Stimulated activated effector memory CD8-positive, alpha-beta T cell treated with anti-CD3 and anti-CD28 coated beads, Interleukin-12 subunit alpha, Interleukin-12 subunit beta, amount 100 ng/mL, for 72 hours (primary cell): ENCODE measurements around the gene MID1.
A peak's percentile ranks its signal among the peaks of the same experiment; 100 is the strongest.

ENCODE experiments used
- ATAC-seq: fragments of 150-1000 bp; cut with Tn5 transposase; 2 replicates; pipeline ENCODE4 v1.10.0; 2021
- DNase-seq, 2 donors: peaks; one replicate each; pipeline ENCODE4 v3.0.0; 2021 to 2022; ENCODE audit warnings: low spot score in 2 of 2
- H3K27ac Mint-ChIP-seq: one replicate; pipeline ENCODE4 v1.8.0; 2022; ENCODE audit warnings: mild to moderate bottlenecking, mixed read lengths
- H3K36me3 Mint-ChIP-seq: one replicate; pipeline ENCODE4 v1.8.0; 2022; ENCODE audit warnings: mild to moderate bottlenecking, mixed read lengths
- H3K4me1 Mint-ChIP-seq: one replicate; pipeline ENCODE4 v1.8.0; 2022; ENCODE audit warnings: mixed read lengths
- H3K4me3 Mint-ChIP-seq: one replicate; pipeline ENCODE4 v1.8.0; 2022; ENCODE audit warnings: mild to moderate bottlenecking, mixed read lengths
- H3K9me3 Mint-ChIP-seq: one replicate; pipeline ENCODE4 v1.8.0; 2022; ENCODE audit warnings: mixed read lengths

The MID1 gene

GRCh38 chrX:10630320-10630719 lies 9.9 kb upstream of the MID1 start:
- no peak for ATAC-seq
- H3K4me3 Mint-ChIP-seq = no peak overlapping the region
- no peak overlapping the region for H3K27ac Mint-ChIP-seq
- no peak for DNase-seq
- H3K36me3 Mint-ChIP-seq = no peaks in the 10 kb centered on the region
- H3K9me3 Mint-ChIP-seq = no peaks in the 10 kb centered on the region
- no peaks in the 10 kb centered on the region for H3K4me1 Mint-ChIP-seq

DNA sequence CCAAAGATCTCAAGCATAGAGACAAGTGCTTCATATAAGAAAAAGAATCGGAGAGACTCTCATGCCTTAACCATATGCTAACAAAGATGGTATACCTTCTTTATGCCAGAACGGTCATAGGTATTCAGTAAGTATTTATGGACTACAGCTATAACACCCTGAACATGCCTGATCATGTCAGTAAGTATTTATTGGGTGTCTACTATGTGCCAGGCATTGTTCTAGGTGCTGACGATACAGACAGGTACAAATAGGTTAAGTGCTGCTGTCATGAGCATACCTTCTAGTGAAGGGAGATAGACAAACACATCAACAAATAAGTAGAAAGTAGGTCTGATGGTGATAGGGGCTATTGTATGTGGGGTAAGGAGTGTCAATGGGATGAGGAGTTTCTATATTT lies 9.5 kb upstream of the MID1 start:
- Mint-ChIP-seq H3K4me3 (no peak overlapping the region), H3K36me3 (no peaks in the 10 kb centered on the region), H3K27ac (no peak overlapping the region), H3K9me3 (no peaks in the 10 kb centered on the region), H3K4me1 (no peaks in the 10 kb centered on the region)
- ATAC-seq = no peak
- DNase-seq = no peak

DNA sequence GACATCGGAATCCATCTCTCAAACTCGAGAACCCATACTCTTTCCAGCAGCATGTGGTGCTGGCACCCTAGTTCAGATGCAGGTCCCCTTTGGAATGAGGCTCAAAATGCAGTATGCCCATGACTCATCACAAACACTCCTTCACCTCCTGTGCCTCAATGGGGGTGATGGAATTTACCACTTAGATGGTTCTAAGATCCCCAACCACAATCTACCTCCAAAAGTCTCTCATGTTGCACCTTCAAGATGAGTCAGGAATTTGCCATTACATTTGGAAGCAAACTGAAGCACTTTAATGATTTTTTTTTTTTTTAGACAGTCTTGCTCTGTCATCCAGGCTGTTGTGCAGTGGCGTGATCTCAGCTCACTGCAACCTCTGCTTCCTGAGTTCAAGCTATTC lies 8.5 kb upstream of the MID1 start:
- no peaks in the 10 kb centered on the region for H3K4me1 Mint-ChIP-seq
- no peak for ATAC-seq
- no peaks in the 10 kb centered on the region for H3K9me3 Mint-ChIP-seq
- DNase-seq = no peak
- H3K27ac Mint-ChIP-seq = no peak overlapping the region
- H3K4me3 Mint-ChIP-seq = no peak overlapping the region
- H3K36me3 Mint-ChIP-seq = no peaks in the 10 kb centered on the region

DNA sequence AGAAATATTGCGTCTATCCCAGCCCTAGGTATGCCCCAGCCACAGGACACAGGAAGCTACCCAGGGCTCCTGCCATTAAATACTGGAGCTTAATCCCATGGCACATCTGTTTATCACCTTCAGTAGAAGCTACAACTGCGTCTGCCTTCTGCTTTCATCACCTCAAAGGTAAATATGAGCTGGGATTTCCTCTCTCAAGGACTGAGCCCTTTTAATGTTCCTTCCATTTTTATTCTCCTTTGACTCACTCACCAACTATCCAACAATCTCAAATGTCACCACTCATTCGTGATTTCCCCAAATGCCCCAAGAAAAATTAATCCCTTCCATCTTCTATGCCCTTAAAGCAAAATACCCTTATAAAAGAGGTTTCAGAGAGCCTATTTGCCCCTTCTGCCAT lies 1.8 kb upstream of the MID1 start:
- Mint-ChIP-seq H3K36me3 (no peaks in the 10 kb centered on the region), H3K4me1 (no peaks in the 10 kb centered on the region), H3K9me3 (no peaks in the 10 kb centered on the region), H3K4me3 (no peak overlapping the region), H3K27ac (no peak overlapping the region)
- DNase-seq (no peak), ATAC-seq (no peak)

- ATAC-seq (no peak), DNase-seq (no peak)
- no peaks in the 10 kb centered on the region for H3K36me3 Mint-ChIP-seq
- no peaks in the 10 kb centered on the region for H3K4me1 Mint-ChIP-seq
- H3K4me3 Mint-ChIP-seq = peak overlapping the region; percentile 51
- H3K27ac Mint-ChIP-seq = no peak overlapping the region
- H3K9me3 Mint-ChIP-seq = no peaks in the 10 kb centered on the region
These were observed 849 bp downstream of the MID1 start for GRCh38 chrX:10619425-10620046.

- Mint-ChIP-seq H3K36me3 (no peaks in the 10 kb centered on the region), H3K9me3 (no peaks in the 10 kb centered on the region), H3K4me3 (no peak overlapping the region), H3K27ac (no peak overlapping the region), H3K4me1 (no peaks in the 10 kb centered on the region)
- DNase-seq = no peak
- ATAC-seq = no peak
These were observed 1.4 kb downstream of the MID1 start for GRCh38 chrX:10618961-10619360.

GRCh38 chrX:10617999-10618351 lies 2.4 kb downstream of the MID1 start:
- no peak overlapping the region for H3K4me3 Mint-ChIP-seq
- no peak overlapping the region for H3K27ac Mint-ChIP-seq
- H3K4me1 Mint-ChIP-seq = no peaks in the 10 kb centered on the region
- no peak for DNase-seq
- H3K36me3 Mint-ChIP-seq = no peaks in the 10 kb centered on the region
- no peaks in the 10 kb centered on the region for H3K9me3 Mint-ChIP-seq
- ATAC-seq = no peak

DNA sequence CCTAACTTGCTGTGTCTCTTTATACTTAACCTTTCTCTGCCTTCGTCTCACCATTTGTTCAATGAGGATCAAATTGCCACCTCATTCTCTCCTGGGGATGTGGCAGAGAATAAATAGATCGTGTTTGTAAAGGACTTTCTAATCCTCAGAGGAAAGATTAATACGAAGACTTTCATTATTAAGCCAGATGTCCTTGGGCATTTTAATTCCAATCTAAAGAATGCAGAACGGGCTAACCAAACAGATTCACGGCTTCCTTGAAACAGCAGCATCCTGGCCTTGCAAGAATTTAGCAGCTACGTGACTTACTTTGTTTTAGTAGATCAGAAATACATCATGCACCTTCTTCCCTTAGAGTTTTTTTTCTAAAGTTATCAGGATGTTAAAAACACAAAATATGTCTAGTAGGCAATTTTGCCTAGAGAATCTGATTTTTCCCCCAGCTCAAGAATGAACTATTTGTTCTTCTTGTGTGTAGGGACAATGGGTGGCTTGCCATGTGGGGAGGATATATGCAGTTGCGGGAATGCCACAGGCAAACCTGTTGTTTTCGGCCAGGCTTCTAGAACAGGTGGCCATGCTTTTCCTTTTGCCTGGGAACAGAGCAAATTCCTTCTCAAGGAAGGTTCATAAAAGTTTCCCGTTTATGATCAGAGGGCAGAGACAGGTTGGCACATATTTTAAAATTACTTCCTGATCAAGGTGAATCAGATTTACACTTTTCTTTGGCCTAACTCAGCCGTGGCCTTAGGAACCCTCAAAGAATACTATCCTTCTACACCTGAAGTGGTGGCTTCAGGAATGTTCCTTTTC lies 3.0 kb downstream of the MID1 start:
- ATAC-seq = no peak
- Mint-ChIP-seq H3K27ac (no peak overlapping the region), H3K36me3 (no peaks in the 10 kb centered on the region), H3K9me3 (no peaks in the 10 kb centered on the region), H3K4me1 (no peaks in the 10 kb centered on the region), H3K4me3 (no peak overlapping the region)
- DNase-seq = no peak

GRCh38 chrX:10615931-10616774 lies 4.2 kb downstream of the MID1 start:
- DNase-seq (no peak), ATAC-seq (no peak)
- H3K36me3 Mint-ChIP-seq = no peaks in the 10 kb centered on the region
- H3K4me1 Mint-ChIP-seq = no peaks in the 10 kb centered on the region
- H3K27ac Mint-ChIP-seq = no peak overlapping the region
- no peak overlapping the region for H3K4me3 Mint-ChIP-seq
- H3K9me3 Mint-ChIP-seq = no peaks in the 10 kb centered on the region

GRCh38 chrX:10612215-10612614 lies 8.2 kb downstream of the MID1 start:
- Mint-ChIP-seq H3K27ac (no peak overlapping the region), H3K36me3 (no peaks in the 10 kb centered on the region), H3K9me3 (no peaks in the 10 kb centered on the region), H3K4me3 (no peak overlapping the region), H3K4me1 (no peaks in the 10 kb centered on the region)
- ATAC-seq = no peak
- DNase-seq = no peak

DNA sequence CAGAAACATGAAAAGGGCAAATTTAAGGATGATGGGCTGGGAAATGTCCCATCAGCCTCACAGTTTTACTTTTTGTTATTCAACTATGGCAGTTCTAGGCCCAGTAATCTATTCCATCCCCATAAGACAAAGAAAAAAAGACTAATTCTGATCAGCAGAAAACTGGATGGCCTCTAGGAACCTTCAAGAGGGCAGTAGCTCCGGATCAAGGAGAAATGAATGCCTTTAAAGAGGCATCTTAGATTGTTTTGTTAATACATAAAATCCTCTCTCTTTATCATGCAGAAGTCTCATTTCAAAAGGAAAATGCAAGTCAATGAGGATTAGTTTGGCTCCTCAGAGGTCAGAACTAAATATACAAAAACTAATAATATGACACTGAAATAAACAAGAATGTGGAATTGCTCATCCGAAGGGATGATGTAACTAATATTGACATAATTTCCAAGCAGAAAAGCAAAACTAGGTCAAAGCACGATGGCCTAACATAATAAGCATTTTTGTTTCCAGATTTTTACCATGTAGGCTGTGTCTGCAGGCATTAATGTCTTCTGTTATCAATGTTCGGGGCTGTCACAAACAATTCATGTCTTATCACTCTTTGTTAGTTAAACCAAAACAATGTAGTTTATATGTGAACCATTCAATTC lies 8.8 kb downstream of the MID1 start:
- Mint-ChIP-seq H3K27ac (no peak overlapping the region), H3K4me1 (no peaks in the 10 kb centered on the region), H3K36me3 (no peaks in the 10 kb centered on the region), H3K4me3 (no peak overlapping the region), H3K9me3 (no peaks in the 10 kb centered on the region)
- DNase-seq (no peak), ATAC-seq (no peak)

GRCh38 chrX:10608099-10608498 lies 12.3 kb downstream of the MID1 start:
- Mint-ChIP-seq H3K4me3 (no peak overlapping the region), H3K36me3 (no peaks in the 10 kb centered on the region), H3K4me1 (no peaks in the 10 kb centered on the region), H3K27ac (no peak overlapping the region), H3K9me3 (no peaks in the 10 kb centered on the region)
- no peak for ATAC-seq
- no peak for DNase-seq

GRCh38 chrX:10607233-10607632 lies 13.2 kb downstream of the MID1 start:
- ATAC-seq (no peak), DNase-seq (no peak)
- Mint-ChIP-seq H3K4me3 (no peak overlapping the region), H3K36me3 (no peaks in the 10 kb centered on the region), H3K9me3 (no peaks in the 10 kb centered on the region), H3K4me1 (no peaks in the 10 kb centered on the region), H3K27ac (no peak overlapping the region)

- DNase-seq (no peak), ATAC-seq (no peak)
- Mint-ChIP-seq H3K9me3 (no peaks in the 10 kb centered on the region), H3K4me3 (no peak overlapping the region), H3K4me1 (no peaks in the 10 kb centered on the region), H3K36me3 (no peaks in the 10 kb centered on the region), H3K27ac (no peak overlapping the region)
These were observed 16.8 kb downstream of the MID1 start for GRCh38 chrX:10603612-10604011.

DNA sequence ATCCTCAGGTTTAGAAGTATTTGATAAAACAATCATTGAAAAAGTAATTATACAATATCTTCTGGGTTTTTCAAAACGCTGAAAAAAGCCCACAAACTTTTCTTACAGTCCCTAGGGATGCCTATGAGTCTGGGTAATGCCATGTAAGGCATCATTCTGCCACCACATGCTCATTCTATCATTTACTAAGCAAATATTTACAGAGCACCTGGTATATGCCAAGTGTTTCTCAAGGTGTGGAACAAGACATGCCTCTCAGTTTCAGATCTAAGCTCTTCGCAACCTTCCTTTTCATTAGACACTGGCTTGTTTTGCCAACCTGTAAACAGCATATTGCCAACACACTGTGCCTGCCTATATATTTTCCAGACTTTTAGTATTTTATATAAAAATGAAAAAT lies 17.7 kb downstream of the MID1 start:
- H3K27ac Mint-ChIP-seq = no peak overlapping the region
- DNase-seq (no peak), ATAC-seq (no peak)
- H3K9me3 Mint-ChIP-seq = no peaks in the 10 kb centered on the region
- no peaks in the 10 kb centered on the region for H3K4me1 Mint-ChIP-seq
- H3K36me3 Mint-ChIP-seq = no peaks in the 10 kb centered on the region
- no peak overlapping the region for H3K4me3 Mint-ChIP-seq
